Measurements from ENCODE around the gene SIX5.

DNA sequence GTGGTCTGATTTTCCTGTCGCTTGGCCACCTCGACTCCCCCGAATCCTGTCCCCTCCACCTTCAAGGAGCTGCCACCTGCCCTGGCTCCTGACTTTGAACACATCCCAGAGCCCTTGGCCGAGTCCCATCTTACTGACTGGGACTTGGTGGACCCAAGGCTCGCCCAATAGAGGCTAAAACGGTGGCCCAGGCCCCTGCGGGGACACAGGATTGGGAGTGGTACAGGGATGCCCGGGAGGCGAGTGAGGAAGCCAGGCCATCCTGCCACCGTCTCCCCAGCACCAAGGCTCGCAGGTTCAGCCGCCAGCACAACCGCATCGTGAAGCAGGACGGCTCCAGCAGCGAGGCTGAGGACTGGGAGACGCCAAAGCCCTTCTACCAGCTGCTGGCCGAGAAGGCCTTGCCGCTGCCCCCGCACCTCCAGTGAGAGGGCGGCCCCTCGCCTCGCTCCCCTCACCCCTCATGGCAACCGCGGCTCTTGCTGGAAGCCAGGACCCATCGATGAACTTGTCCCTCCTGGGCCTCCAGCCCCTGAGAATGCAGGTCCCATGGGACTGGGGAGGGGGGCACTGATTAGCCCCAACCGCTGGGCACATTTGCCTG, 5.3 kb downstream of the SIX5 start:
- TF ChIP-seq POLR2AphosphoS5 (IDR thresholded peaks at IDR 0.05; ENCODE audit: low read depth, low read length), result no peak
- TF ChIP-seq, protein P1, sequence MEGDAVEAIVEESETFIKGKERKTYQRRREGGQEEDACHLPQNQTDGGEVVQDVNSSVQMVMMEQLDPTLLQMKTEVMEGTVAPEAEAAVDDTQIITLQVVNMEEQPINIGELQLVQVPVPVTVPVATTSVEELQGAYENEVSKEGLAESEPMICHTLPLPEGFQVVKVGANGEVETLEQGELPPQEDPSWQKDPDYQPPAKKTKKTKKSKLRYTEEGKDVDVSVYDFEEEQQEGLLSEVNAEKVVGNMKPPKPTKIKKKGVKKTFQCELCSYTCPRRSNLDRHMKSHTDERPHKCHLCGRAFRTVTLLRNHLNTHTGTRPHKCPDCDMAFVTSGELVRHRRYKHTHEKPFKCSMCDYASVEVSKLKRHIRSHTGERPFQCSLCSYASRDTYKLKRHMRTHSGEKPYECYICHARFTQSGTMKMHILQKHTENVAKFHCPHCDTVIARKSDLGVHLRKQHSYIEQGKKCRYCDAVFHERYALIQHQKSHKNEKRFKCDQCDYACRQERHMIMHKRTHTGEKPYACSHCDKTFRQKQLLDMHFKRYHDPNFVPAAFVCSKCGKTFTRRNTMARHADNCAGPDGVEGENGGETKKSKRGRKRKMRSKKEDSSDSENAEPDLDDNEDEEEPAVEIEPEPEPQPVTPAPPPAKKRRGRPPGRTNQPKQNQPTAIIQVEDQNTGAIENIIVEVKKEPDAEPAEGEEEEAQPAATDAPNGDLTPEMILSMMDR (IDR thresholded peaks at IDR 0.05), result no peak
- TF ChIP-seq, protein P2, sequence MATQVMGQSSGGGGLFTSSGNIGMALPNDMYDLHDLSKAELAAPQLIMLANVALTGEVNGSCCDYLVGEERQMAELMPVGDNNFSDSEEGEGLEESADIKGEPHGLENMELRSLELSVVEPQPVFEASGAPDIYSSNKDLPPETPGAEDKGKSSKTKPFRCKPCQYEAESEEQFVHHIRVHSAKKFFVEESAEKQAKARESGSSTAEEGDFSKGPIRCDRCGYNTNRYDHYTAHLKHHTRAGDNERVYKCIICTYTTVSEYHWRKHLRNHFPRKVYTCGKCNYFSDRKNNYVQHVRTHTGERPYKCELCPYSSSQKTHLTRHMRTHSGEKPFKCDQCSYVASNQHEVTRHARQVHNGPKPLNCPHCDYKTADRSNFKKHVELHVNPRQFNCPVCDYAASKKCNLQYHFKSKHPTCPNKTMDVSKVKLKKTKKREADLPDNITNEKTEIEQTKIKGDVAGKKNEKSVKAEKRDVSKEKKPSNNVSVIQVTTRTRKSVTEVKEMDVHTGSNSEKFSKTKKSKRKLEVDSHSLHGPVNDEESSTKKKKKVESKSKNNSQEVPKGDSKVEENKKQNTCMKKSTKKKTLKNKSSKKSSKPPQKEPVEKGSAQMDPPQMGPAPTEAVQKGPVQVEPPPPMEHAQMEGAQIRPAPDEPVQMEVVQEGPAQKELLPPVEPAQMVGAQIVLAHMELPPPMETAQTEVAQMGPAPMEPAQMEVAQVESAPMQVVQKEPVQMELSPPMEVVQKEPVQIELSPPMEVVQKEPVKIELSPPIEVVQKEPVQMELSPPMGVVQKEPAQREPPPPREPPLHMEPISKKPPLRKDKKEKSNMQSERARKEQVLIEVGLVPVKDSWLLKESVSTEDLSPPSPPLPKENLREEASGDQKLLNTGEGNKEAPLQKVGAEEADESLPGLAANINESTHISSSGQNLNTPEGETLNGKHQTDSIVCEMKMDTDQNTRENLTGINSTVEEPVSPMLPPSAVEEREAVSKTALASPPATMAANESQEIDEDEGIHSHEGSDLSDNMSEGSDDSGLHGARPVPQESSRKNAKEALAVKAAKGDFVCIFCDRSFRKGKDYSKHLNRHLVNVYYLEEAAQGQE (IDR thresholded peaks at IDR 0.05; ENCODE audit: insufficient read depth in 1 of 2, low read depth in 2 of 2, low read length in 1 of 2), result no peak
- no peak for TF ChIP-seq TCF7L2 (IDR thresholded peaks at IDR 0.05; ENCODE audit: low read depth, low read length)
